IMR-90 (cell line): ENCODE data around the gene MIR17HG. TPM values are rescaled to one million over a fixed set of nuclear protein-coding genes. Genes with fewer than 3 reads are reported as not detected.

Source experiments
- ATAC-seq: fragments of 200-7000 bp; cut with Tn5 transposase; 2 replicates; pipeline ENCODE4 v1.9.1; 2020; ENCODE audit warnings: low read depth, mild to moderate bottlenecking, moderate library complexity
- BruUV-seq: library from RNA; stranded (reverse); fragments of 400-500 nt; replicated peaks from 2 replicates; lab custom pipeline; 2021; lab: Mats Ljungman, UMichigan
- CTCF ChIA-PET: fragments of 300-600 bp; formaldehyde crosslinking; extraction: SDS; loops from one replicate; lab custom pipeline; 2021; ENCODE audit warnings: antibody characterized with exemption; lab: Yijun Ruan, JAX
- POLR2A ChIA-PET: fragments of 300-600 bp; sonication (Branson Sonifier 250); formaldehyde crosslinking; loops from one replicate; lab custom pipeline; 2022; ENCODE audit warnings: antibody characterized with exemption; ENCODE audit not compliant: unreplicated experiment; lab: Charles Lee
- DNase-seq: peaks from one replicate; pipeline ENCODE4 v3.0.0; 2013
- H2AFZ ChIP-seq: replicated peaks from 2 replicates; pipeline ENCODE3; 2013; ENCODE audit warnings: low read length, mild to moderate bottlenecking; ENCODE audit not compliant: poor library complexity
- H2AK5ac ChIP-seq: 2 replicates; pipeline ENCODE4 v1.6.1; 2013; ENCODE audit warnings: low read depth, low read length, inconsistent platforms
- H2AK9ac ChIP-seq: replicated peaks from 2 replicates; pipeline ENCODE3; 2013; ENCODE audit warnings: mild to moderate bottlenecking, low read depth, low read length, moderate library complexity; ENCODE audit not compliant: poor library complexity
- H2BK120ac ChIP-seq: 2 replicates; pipeline ENCODE4 v1.6.1; 2013; ENCODE audit warnings: low read depth, low read length, inconsistent platforms
- H2BK15ac ChIP-seq: 3 replicates; pipeline ENCODE4 v1.6.1; 2013; ENCODE audit warnings: low read depth, low read length, inconsistent platforms
- H2BK20ac ChIP-seq: 2 replicates; pipeline ENCODE4 v1.6.1; 2013; ENCODE audit warnings: low read depth, mild to moderate bottlenecking, inconsistent platforms, low read length, moderate library complexity
- H2BK5ac ChIP-seq: 2 replicates; pipeline ENCODE4 v1.6.1; 2013; ENCODE audit warnings: mild to moderate bottlenecking, low read depth, low read length, inconsistent platforms; ENCODE audit not compliant: poor library complexity, severe bottlenecking
- H3K14ac ChIP-seq: replicated peaks from 2 replicates; pipeline ENCODE4 v1.6.1; 2013; ENCODE audit warnings: low read depth, low read length, inconsistent platforms
- H3K18ac ChIP-seq: 2 replicates; pipeline ENCODE4 v1.6.1; 2013; ENCODE audit warnings: low read depth, low read length, control low read depth
- H3K23ac ChIP-seq: 2 replicates; pipeline ENCODE4 v1.6.1; 2013; ENCODE audit warnings: low read depth, low read length, inconsistent platforms
- H3K27ac ChIP-seq: 2 replicates; pipeline ENCODE4 v1.5.1; 2013; ENCODE audit warnings: mild to moderate bottlenecking, control low read depth, low read length; ENCODE audit not compliant: insufficient read depth
- H3K27me3 ChIP-seq: 2 replicates; pipeline ENCODE4 v1.6.1; 2013; ENCODE audit warnings: low read length; ENCODE audit not compliant: control insufficient read depth, insufficient read depth
- H3K36me3 ChIP-seq: 2 replicates; pipeline ENCODE4 v1.6.1; 2013; ENCODE audit warnings: low read length, mixed read lengths; ENCODE audit not compliant: control insufficient read depth, insufficient read depth
- H3K4ac ChIP-seq: 2 replicates; pipeline ENCODE4 v1.6.1; 2013; ENCODE audit warnings: low read depth, low read length, inconsistent platforms
- H3K4me1 ChIP-seq: 2 replicates; pipeline ENCODE4 v1.6.1; 2013; ENCODE audit warnings: low read length, mixed read lengths; ENCODE audit not compliant: control insufficient read depth, insufficient read depth
- H3K4me2 ChIP-seq: 2 replicates; pipeline ENCODE4 v1.6.1; 2013; ENCODE audit warnings: low read depth, mild to moderate bottlenecking, control low read depth, low read length, moderate library complexity
- H3K4me3 ChIP-seq: 2 replicates; pipeline ENCODE4 v1.5.1; 2013; ENCODE audit warnings: low read depth, mild to moderate bottlenecking, control low read depth, low read length, moderate library complexity; ENCODE audit not compliant: insufficient read depth
- H3K56ac ChIP-seq: 2 replicates; pipeline ENCODE4 v1.6.1; 2013; ENCODE audit warnings: low read length, inconsistent platforms; ENCODE audit not compliant: insufficient read depth; ENCODE audit errors: extremely low read depth
- H3K79me1 ChIP-seq, 2 experiments: 2 replicates each; pipeline ENCODE4 v1.6.1; 2013; ENCODE audit warnings: low read length in 2 of 2, inconsistent platforms in 1 of 2, low read depth in 1 of 2
- H3K9ac ChIP-seq: 2 replicates; pipeline ENCODE4 v1.6.1; 2013; ENCODE audit warnings: low read depth, low read length, control low read depth
- H3K9me1 ChIP-seq: 2 replicates; pipeline ENCODE4 v1.6.1; 2013; ENCODE audit warnings: low read length, inconsistent platforms; ENCODE audit not compliant: insufficient read depth
- H3K9me3 ChIP-seq: 2 replicates; pipeline ENCODE4 v1.6.1; 2013; ENCODE audit warnings: low read length; ENCODE audit not compliant: control insufficient read depth, insufficient read depth
- H4K20me1 ChIP-seq: 2 replicates; pipeline ENCODE4 v1.6.1; 2013; ENCODE audit warnings: low read length, inconsistent platforms; ENCODE audit not compliant: insufficient read depth
- H4K5ac ChIP-seq: 2 replicates; pipeline ENCODE4 v1.6.1; 2013; ENCODE audit warnings: mild to moderate bottlenecking, low read depth, low read length, control low read depth
- H4K8ac ChIP-seq, 2 experiments: 2 replicates each; pipeline ENCODE4 v1.6.1; 2013; ENCODE audit warnings: low read depth in 2 of 2, low read length in 2 of 2, control low read depth in 1 of 2, inconsistent platforms in 1 of 2
- H4K91ac ChIP-seq: 2 replicates; pipeline ENCODE4 v1.6.1; 2013; ENCODE audit warnings: low read depth, low read length, inconsistent platforms; ENCODE audit not compliant: insufficient read depth
- BHLHE40 ChIP-seq: fragments of 150-350 bp; IDR thresholded peaks from 2 replicates; pipeline ENCODE4 v1.6.1; 2016; ENCODE audit warnings: mild to moderate bottlenecking, low read depth, low read length
- CEBPB ChIP-seq: IDR thresholded peaks from 2 replicates; pipeline ENCODE4 v1.6.1; 2012; ENCODE audit warnings: low read depth, low read length, improper control_type of control experiment
- CHD1 ChIP-seq: IDR thresholded peaks from 2 replicates; pipeline ENCODE4 v1.6.1; 2012; ENCODE audit warnings: low read depth, low read length, improper control_type of control experiment
- CTCF ChIP-seq: conservative IDR thresholded peaks from 2 replicates; pipeline ENCODE4 v1.5.1; 2012; ENCODE audit warnings: mild to moderate bottlenecking, low read depth, low read length, improper control_type of control experiment
- ELK1 ChIP-seq: fragments of 150-350 bp; IDR thresholded peaks from 2 replicates; pipeline ENCODE4 v1.6.1; 2016; ENCODE audit warnings: low read depth, mild to moderate bottlenecking, low read length, moderate library complexity, borderline replicate concordance
- MAFK ChIP-seq: IDR thresholded peaks from 2 replicates; pipeline ENCODE4 v1.6.1; 2012; ENCODE audit warnings: low read depth, low read length, improper control_type of control experiment
- MAZ ChIP-seq: IDR thresholded peaks from 2 replicates; pipeline ENCODE4 v1.6.1; 2012; ENCODE audit warnings: low read depth, mild to moderate bottlenecking, low read length, improper control_type of control experiment, moderate library complexity, borderline replicate concordance
- MXI1 ChIP-seq: IDR thresholded peaks from 2 replicates; pipeline ENCODE4 v1.6.1; 2012; ENCODE audit warnings: low read depth, mild to moderate bottlenecking, low read length, moderate library complexity, borderline replicate concordance
- NFE2L2 ChIP-seq: fragments of 150-350 bp; IDR thresholded peaks from 2 replicates; pipeline ENCODE4 v1.6.1; 2016; ENCODE audit warnings: low read depth, mild to moderate bottlenecking, low read length
- POLR2A ChIP-seq: IDR thresholded peaks from 2 replicates; pipeline ENCODE4 v1.6.1; 2012; ENCODE audit warnings: mild to moderate bottlenecking, low read depth, low read length
- RAD21 ChIP-seq: IDR thresholded peaks from 2 replicates; pipeline ENCODE4 v1.6.1; 2012; ENCODE audit warnings: low read length, improper control_type of control experiment
- RFX5 ChIP-seq: IDR thresholded peaks from 2 replicates; pipeline ENCODE4 v1.8.0; 2012; ENCODE audit warnings: low read depth, mild to moderate bottlenecking, low read length, moderate library complexity
- SMC3 ChIP-seq: fragments of 150-350 bp; IDR thresholded peaks from 2 replicates; pipeline ENCODE4 v1.6.1; 2016; ENCODE audit warnings: low read depth, mild to moderate bottlenecking, antibody characterized with exemption, low read length, moderate library complexity
- USF2 ChIP-seq: fragments of 150-350 bp; IDR thresholded peaks from 2 replicates; pipeline ENCODE4 v1.6.1; 2017; ENCODE audit warnings: mild to moderate bottlenecking, antibody characterized with exemption, low read length, low read depth
- WGBS, 2 experiments: methylation state at CpG; one replicate each; pipeline versions ENCODE4 v1.1.5 to v1.1.7; 2013; ENCODE audit warnings: missing lambda C conversion rate in 2 of 2; ENCODE audit not compliant: insufficient read length in 1 of 2; ENCODE audit errors: extremely low coverage in 2 of 2; 5-methylcytosine and 5-hydroxymethylcytosine counted together
- dilution Hi-C: fragments of 300-500 bp; cut with HindIII; formaldehyde crosslinking; loops from one replicate; pipeline ENCODE4 v1.14.3; 2018; ENCODE audit warnings: low sequenced_read_pairs; ENCODE audit not compliant: unreplicated experiment
- in situ Hi-C: fragments of 300-500 bp; cut with MboI; formaldehyde crosslinking; loops from 3 replicates; pipeline ENCODE4 v1.14.3; 2019; ENCODE audit warnings: low sequenced_read_pairs, inconsistent platforms, mixed read lengths
- intact Hi-C: fragments of 100-400 bp; cut with micrococcal nuclease; formaldehyde crosslinking; loops from 2 replicates; pipeline ENCODE4 v1.10.0; 2022
- polyA plus RNA-seq, 3 experiments: library from polyadenylated mRNA; depleted of rRNA; stranded (reverse); fragments of >200 nt; gene quantifications; 2 replicates each; pipeline ENCODE4 v1.2.3, GENCODE V29; 2012; ENCODE audit warnings: low replicate concordance in 1 of 3
- total RNA-seq: library from RNA; depleted of rRNA; stranded (reverse); fragments of >200 nt; gene quantifications from 2 replicates; pipeline ENCODE4 v1.2.3, GENCODE V29; 2012

Gene MIR17HG
- total and polyA plus RNA-seq, 2 of the 4 experiments (the other 2 are of a cell fraction) = 0.77 to 3.0 TPM

GRCh38 chr13:91384896-91385295 is 37.4 kb downstream of the MIR17HG start:
- no peaks in the 10 kb centered on the region for H4K20me1 ChIP-seq
- no peak overlapping the region for H3K4me2 ChIP-seq
- dilution Hi-C loops (no loop called here), intact Hi-C loops (no loop called here), in situ Hi-C loops (loop anchor here (5.0 kb wide), 1 partner anchor 337 kb away; no protein-coding TSS in a partner anchor)
- peaks cover 2% of the 10 kb centered on the region; the same call in 1 of the 2 replicates for H3K27me3 ChIP-seq
- no TSS peak for BruUV-seq
- H3K9ac ChIP-seq = no peak overlapping the region
- TF ChIP-seq CEBPB (no peak), MAFK (no peak), POLR2A (no peak), MXI1 (no peak), NFE2L2 (no peak), USF2 (no peak), RFX5 (no peak), CHD1 (no peak), RAD21 (no peak), ELK1 (no peak), BHLHE40 (no peak), CTCF (no peak), SMC3 (no peak), MAZ (no peak)
- H3K14ac ChIP-seq = no peak overlapping the region
- no peak overlapping the region for H2BK5ac ChIP-seq
- H3K36me3 ChIP-seq = no peaks in the 10 kb centered on the region
- no peak overlapping the region for H4K8ac ChIP-seq
- H2AK5ac ChIP-seq = no peak overlapping the region
- no peak overlapping the region for H2BK15ac ChIP-seq
- ATAC-seq (no peak), DNase-seq (no peak)
- H3K9me3 ChIP-seq = no peaks in the 10 kb centered on the region
- H3K79me1 ChIP-seq = no peaks in the 10 kb centered on the region
- H3K4me1 ChIP-seq = no peaks in the 10 kb centered on the region
- ChIA-PET POLR2A (no interaction called here), CTCF (interaction anchor here (0.9 kb wide), 1 partner anchor 14 kb away, joined by 3 read pairs; no protein-coding TSS in a partner anchor)
- H2BK120ac ChIP-seq = no peak overlapping the region
- H2AK9ac ChIP-seq = no peak overlapping the region
- H3K23ac ChIP-seq = no peak overlapping the region
- no peak overlapping the region for H3K27ac ChIP-seq
- H4K91ac ChIP-seq = no peak overlapping the region
- no peak overlapping the region for H3K4ac ChIP-seq
- no peak overlapping the region for H3K56ac ChIP-seq
- H3K18ac ChIP-seq = no peak overlapping the region
- no peak overlapping the region for H3K4me3 ChIP-seq
- no peak overlapping the region for H2AFZ ChIP-seq
- H3K9me1 ChIP-seq = no peaks in the 10 kb centered on the region
- no peak overlapping the region for H2BK20ac ChIP-seq
- no peak overlapping the region for H4K5ac ChIP-seq
- WGBS, 2 experiments = 17% methylated on average over 1 of the region's 2 CpGs; no CpG with 5 or more reads in 1 of the 2 experiments
